H1 (cell line): ENCODE results near the gene WDR33.

ENCODE experiments used
- CBX8 ChIP-seq: fragments of 300-800, 300-1000 bp; sonication (generic); IDR thresholded peaks from 2 replicates; pipeline ENCODE4 v1.7.1; 2016; ENCODE audit warnings: low read depth, low read length, borderline replicate concordance
- CREB1 ChIP-seq: IDR thresholded peaks from 2 replicates; pipeline ENCODE4 v1.6.1; 2012; ENCODE audit warnings: inconsistent platforms
- EZH2 ChIP-seq: fragments of 200-600 bp; sonication (generic); IDR thresholded peaks from 2 replicates; pipeline ENCODE4 v1.7.1; 2012; ENCODE audit warnings: low read depth, mild to moderate bottlenecking, moderate library complexity, low read length, inconsistent platforms; ENCODE audit not compliant: severe bottlenecking
- HDAC2 ChIP-seq, 2 experiments: fragments of 300-600 bp in 1 of 2; sonication (generic) in 1 of 2; IDR thresholded peaks; 2 replicates each; pipeline ENCODE4 v1.6.1; 2011 to 2012; ENCODE audit warnings: low read depth in 2 of 2, low read length in 2 of 2, mild to moderate bottlenecking in 2 of 2, moderate library complexity in 2 of 2, borderline replicate concordance in 1 of 2, inconsistent platforms in 1 of 2
- NRF1 ChIP-seq: IDR thresholded peaks from 2 replicates; pipeline ENCODE4 v1.6.1; 2011; ENCODE audit warnings: mild to moderate bottlenecking, low read depth, low read length, improper control_type of control experiment
- TEAD4 ChIP-seq: IDR thresholded peaks from 2 replicates; pipeline ENCODE4 v1.6.1; 2012; ENCODE audit warnings: low read depth, low read length, inconsistent platforms, mixed read lengths
- TF ChIP-seq, protein P1 (sequence below), 3 experiments: IDR thresholded peaks; 1 replicate in 2 of 3; 2 replicates in 1 of 3; pipeline versions ENCODE4 v1.5.1 to v1.6.1; 2011; ENCODE audit warnings: low read length in 3 of 3, mild to moderate bottlenecking in 3 of 3, inconsistent platforms in 2 of 3, low read depth in 1 of 3, moderate library complexity in 1 of 3; ENCODE audit not compliant: insufficient read depth in 1 of 3; ENCODE audit errors: control extremely low read depth in 1 of 3

DNA sequence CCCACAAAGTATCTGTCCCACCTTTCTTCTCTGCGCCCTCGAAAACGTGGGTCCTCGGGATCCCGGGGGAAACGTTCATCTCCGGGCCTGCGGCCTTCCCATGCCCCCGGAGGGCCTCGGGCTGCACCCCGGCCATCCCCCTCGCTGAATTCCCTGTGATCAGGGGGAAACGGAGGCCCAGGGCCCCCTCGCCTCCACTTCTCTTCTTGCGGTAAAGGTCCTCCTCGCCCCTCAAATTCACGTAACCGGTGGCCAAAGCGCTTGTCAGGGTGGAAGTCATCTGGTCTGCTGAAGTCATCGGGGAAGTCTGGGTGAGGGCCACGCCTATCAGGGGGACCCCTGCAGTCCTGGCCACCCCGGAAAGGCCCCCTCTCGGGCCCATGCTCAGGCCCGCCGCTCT, 97.4 kb downstream of the WDR33 start:
- TF ChIP-seq TEAD4 (no peak), NRF1 (no peak), CBX8 (no peak), EZH2 (no peak), CREB1 (no peak), HDAC2 (IDR thresholded peaks at IDR 0.05; ENCODE audit: borderline replicate concordance in 1 of 2, low read depth in 2 of 2, low read length in 2 of 2) (no peak)
- TF ChIP-seq, protein P1, sequence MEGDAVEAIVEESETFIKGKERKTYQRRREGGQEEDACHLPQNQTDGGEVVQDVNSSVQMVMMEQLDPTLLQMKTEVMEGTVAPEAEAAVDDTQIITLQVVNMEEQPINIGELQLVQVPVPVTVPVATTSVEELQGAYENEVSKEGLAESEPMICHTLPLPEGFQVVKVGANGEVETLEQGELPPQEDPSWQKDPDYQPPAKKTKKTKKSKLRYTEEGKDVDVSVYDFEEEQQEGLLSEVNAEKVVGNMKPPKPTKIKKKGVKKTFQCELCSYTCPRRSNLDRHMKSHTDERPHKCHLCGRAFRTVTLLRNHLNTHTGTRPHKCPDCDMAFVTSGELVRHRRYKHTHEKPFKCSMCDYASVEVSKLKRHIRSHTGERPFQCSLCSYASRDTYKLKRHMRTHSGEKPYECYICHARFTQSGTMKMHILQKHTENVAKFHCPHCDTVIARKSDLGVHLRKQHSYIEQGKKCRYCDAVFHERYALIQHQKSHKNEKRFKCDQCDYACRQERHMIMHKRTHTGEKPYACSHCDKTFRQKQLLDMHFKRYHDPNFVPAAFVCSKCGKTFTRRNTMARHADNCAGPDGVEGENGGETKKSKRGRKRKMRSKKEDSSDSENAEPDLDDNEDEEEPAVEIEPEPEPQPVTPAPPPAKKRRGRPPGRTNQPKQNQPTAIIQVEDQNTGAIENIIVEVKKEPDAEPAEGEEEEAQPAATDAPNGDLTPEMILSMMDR (IDR thresholded peaks at IDR 0.05; ENCODE audit: control extremely low read depth in 1 of 3, insufficient read depth in 1 of 3, low read depth in 1 of 3, low read length in 3 of 3), result no peak
